GM21360 (cell line): Measurements from ENCODE around the gene HAND2.

Experiments used
- ATAC-seq: cut with Tn5 transposase; IDR thresholded peaks from one replicate; pipeline ENCODE4 v1.9.1; 2021; ENCODE audit warnings: mild to moderate bottlenecking, moderate library complexity; ENCODE audit not compliant: unreplicated experiment

Gene HAND2

DNA sequence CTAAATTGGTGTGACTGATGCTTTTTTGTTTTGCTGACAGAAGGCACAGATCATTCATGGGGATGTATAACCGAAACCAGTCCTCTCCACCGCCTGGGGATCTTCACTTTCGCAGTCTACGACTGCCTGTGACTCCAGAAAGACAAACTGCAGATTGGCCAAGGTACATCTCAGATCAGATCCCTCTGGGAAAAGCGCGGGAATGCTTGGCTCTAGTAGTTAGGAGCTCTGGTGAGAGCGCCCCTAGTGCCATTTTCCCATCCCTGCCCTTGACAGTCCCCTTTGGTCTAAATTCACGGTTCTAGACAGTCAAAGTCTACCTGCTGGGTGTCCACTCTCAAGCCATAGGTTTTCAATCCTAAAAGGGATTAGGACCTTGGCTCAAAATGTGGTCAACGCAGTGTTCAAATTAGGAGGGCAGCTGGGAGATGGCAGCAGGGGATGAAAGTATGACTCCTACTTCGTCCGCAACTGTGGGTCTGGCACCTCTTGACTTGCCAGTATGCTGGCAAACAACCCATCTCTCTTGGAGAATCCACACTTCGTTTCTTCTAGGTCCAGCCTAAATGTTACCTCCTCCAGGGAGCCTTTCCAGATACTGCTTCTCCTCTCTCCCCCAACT lies 6.9 kb upstream of the HAND2 start:
- no peak for ATAC-seq

- no peak for ATAC-seq
Measured at GRCh38 chr4:173535957-173536356, 5.9 kb upstream of the HAND2 start.

- ATAC-seq: no peak
Measured at GRCh38 chr4:173535165-173535902, 5.3 kb upstream of the HAND2 start.

DNA sequence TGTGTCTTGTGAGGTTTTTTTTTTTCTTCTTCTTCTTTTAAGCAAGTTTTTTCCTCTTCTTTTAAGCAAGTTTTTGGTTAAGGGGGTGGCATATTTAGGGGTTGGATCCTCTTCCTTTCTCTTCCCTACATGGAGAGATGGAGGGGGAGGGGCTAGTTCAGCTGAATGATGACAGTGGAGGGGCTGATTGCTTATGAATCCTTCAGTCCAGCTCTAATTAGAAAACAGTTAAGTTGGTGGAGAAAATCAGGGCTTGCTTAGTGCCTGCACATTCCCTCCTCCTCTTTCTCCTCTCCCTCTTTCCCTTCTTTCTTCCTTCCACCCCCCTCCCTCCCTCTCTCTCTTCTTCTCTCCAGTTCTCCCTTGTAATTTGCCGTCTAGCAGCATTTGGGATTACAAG lies 4.4 kb upstream of the HAND2 start:
- no peak for ATAC-seq

GRCh38 chr4:173532725-173533511 lies 2.9 kb upstream of the HAND2 start:
- no peak for ATAC-seq

DNA sequence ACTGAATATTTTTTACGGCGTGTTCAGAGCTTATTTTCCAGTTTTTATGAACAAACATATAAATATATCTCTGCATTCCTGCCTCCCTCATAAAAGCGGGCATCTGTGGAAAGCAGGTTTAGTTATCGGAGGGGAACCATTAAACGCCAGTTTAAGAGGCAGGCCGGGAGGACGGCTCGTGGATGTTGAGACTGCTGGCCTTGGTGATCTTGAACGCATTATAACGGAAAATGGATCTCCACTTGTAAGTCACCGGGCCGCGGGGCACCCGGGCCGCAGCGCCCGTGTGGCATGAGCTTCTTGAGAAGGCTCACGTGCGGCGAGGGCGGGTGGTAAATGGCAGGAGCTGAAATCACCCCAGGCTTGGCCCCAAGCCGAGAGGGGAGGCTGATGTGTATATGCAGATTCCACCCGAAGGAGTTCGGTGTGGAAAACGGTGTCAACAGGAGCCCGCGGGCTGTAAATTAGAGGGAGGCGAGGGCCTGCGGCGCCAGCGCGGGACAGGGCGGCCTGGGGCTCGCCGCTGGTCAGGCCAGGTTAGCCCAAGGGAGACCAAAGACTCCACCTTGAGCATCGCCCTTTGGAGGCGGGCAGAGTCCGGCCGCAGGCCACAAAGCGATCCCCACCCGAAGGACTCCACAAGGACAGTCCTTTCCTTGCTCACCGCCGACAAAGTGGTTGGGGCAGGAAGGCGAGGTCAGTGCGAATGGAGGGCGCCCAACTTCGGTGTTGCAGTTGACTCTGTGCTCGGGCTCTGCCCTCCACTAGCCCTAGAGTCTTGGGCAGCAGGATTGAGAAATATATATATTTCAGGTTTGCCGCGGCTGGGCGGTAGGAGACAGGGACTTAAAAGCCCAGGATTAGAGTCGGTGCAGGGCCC lies 1.3 kb upstream of the HAND2 start:
- no peak for ATAC-seq

DNA sequence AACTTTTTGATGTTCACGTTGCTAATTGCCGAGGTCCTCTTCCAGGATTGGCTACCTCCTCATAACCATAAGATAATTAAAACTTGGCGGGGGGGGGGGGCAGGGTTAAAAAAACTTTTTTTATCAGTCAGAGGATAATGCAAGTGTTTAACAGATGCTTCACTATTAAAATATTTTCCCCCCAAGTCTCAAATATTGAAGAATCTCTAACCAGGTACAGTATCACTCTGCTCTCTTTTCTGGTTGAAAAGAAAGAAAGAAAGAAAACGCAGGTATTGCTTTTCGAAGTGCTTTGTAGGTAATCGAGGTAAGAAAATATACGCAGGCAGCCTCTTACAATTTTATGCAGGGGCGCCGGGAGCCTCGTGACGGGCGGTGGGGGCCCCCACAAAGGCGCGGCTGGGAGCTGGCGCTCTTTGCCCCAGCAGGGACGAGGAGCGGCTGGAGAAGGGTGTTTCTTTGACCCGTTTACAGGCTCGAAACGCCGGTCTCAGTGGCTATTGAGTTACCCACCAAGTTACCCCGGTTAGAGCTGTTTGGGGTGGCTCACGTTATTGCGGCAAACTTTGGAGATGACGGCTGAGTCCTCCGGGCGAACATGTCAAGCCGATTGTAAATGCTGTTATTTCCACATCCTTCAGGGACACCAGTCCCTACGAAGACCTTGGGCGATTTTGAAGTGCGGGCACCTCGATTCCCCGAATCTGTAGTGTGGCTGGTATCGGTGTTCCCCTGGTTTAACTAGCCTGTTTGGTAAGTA lies 477 bp upstream of the HAND2 start:
- no peak for ATAC-seq

DNA sequence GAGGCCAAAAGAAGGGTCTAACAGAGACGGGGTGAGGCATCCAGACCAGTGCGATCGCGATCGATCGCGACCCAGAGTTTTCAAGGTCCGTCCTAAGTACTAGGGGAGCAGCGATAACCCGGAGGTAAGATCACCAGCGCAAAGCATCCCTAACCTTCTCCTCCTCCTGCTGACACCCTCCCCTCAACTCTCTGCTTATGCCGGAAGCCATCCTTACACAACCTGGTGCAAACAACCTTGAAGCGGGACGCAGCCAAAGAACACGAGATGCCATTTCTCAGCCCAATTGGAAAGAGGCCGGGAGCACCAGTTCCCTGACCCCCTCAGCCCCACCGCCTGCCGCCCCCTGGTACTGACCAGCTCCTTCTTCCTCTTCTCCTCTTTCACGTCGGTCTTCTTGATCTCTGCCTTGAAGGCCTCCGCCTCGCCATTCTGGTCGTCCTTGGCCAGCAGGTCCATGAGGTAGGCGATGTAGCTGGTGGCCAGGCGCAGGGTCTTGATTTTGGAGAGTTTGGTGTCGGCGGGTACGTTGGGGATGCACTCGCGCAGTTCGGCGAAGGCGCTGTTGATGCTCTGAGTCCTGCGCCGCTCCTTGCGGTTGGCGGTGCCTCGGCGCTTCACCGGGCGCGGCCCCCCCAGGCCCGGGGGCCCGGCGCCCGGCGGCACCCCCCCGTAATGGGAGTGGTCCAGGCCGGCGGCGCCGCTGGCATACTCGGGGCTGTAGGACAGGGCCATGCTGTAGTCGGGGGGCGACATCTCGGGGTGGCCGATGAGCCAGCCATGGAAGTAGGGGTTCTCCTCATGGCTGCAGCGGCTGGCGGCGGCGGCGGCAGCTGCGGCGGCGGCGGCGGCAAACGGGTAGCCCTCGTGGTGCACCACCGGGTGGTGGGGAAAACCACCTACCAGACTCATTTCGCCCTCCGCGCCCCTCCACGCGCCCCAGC lies 1.4 kb downstream of the HAND2 start:
- no peak for ATAC-seq

DNA sequence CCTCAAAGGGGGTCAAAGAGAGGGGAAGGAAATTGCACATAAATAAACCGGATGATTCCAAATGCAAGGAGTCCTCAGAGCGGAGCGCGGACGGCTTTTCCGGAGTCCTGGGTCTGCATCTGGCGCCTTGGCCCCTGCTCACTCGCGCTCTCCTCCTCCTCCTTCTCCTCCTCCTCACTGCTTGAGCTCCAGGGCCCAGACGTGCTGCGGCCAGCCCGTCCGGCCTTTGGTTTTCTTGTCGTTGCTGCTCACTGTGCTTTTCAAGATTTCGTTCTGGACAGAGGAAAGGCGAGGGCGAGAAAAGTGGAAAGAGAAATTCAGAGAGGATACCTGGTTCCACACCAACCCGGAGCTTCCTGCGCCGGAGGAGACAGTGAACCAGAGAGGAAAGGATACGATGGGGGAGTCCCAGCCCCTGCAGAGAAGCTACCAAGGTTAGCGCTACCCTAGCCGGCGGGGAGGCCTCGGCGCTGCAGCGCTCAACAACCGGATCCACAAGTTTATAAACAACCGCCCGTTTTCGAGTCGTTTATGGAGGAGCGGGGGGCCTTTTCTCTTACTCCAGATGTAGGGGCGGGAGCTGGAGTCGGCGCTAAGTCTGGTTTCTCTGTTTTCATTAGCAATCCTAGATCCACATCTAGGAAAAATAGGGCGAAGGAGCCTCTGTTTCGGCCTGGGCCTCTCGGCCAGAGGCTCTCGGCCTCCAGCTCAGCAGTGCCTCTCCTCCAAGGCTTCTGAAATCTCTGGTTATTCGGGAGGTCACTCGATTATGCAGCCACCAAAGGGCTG lies 2.7 kb downstream of the HAND2 start:
- no peak for ATAC-seq

- ATAC-seq: no peak
Measured at GRCh38 chr4:173526724-173527102, 3.3 kb downstream of the HAND2 start.

DNA sequence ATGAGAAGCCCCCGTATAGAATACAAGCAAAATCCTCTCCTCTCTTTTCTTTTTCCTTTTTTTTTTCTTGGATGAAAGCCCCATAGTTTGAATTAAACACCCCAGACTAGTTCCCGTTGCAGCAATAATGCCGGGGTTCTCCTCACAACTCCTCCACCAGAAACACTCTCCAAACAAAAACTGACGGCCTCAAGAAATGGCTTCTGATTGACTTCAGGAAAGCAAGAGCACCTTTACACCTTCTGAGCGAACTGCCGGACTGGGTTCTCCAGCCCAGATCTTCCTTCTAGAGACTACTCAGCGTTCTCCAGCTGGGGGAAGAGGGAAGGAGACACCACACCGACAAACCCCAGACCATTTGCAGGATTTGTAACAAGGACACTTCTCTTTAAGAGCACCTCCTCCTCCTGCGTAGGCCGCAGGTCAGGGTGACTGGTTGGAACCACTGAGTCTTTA lies 4.0 kb downstream of the HAND2 start:
- ATAC-seq: no peak

GRCh38 chr4:173525118-173526011 lies 4.7 kb downstream of the HAND2 start:
- no peak for ATAC-seq

DNA sequence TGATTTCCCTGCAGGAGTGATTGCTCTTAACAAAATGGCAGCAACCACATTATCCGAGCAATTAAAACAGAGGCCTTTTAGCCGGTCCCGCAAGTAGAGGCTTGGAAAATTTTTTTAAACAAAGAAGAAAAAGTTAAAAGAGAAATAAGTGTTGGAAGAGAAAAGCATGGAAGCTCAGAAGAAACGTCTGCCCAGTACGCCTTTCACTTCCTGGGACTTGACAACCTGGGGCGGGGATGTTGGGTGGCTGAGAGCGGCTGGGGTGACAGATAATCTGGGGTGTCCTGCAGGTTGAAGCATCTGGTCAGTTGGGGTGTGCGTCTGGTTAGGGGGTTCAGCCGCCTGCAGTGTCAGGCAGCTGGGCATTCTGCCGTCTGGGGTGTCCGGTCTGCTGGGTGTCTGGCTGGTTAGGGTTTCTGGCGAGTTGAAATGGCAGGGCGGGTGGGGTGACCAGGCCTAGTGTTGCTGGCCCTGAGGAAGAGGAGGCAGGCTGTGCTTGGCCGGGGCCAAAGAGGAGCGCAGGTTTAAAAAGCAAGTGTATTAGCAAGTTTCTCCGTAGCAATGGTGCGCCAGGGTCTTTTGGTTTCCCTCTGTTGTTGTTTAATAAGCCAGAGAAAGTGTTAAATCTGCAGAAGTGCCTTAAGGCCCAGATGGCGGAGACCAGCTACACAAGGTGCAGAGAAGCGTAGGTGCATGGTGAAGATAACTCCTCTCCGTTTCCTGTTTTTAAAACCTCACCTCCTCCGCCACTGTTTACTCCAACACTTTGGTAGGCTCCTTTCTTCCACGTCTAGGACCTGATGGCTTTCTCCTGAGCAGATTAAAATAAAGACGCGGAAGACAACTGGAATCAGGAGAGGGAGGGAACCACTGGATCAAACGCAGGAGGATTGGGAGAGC lies 5.6 kb downstream of the HAND2 start:
- no peak for ATAC-seq

DNA sequence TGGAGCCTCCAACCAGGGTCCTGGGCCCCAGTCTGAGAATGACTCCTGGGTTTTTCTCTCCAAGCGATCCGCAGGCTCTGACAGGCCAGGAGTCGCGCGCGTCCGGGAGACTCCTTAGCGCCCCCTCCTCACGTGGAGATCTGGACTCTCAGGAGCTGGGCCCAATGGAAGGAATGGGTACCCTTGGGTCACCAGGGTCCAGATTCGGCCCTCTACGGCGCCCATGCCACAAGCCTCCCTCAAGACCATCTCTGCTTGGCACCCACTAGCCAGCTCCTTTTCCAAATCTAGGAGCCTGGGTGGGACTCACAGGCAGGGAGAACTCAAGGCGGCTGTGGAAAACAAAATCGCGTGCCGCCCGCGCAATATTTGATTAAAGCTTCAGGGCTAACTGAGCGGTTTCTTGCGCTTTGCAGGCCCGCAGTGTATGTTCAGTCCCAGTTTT lies 7.1 kb downstream of the HAND2 start:
- ATAC-seq: no peak

DNA sequence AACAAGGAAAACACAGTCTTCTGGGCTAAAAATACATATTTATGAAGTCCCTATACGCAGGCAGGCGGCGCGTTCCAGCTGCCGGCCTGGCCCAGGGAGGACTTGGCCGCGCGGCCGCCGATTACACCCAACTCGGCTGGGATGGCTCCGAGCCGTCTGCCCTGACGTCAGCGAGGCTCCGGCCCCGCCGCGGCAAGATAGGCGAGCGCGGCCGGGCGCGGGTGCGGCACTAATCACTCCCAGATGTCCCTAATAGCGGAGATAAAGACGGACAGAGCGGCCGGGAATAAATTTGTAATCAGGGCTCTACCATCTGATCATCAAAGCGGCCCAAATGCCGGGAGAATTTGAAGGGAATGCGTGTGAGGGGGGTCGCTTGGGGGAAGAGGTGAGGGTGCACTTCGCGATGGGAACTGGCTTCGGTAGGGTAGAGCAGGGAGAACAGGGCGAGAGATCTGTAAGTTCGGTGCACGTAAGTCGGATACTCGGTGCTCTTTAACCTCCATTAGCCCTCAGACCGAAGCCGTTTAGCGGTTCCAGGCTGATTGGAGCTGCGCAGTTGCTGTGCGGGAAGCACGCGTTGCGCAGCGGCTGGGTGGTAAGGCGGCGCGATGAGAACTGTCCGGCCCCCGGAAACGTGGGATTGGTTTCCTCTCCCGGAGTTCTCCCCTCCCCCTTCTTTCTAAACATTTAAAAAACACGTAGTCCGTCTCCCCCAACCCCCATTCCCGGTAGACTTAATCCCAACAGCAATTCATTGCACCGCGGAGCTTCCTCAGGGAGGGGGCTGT lies 7.7 kb downstream of the HAND2 start:
- ATAC-seq: no peak
